Measurements from ENCODE around the gene RAB24.

Gene RAB24

DNA sequence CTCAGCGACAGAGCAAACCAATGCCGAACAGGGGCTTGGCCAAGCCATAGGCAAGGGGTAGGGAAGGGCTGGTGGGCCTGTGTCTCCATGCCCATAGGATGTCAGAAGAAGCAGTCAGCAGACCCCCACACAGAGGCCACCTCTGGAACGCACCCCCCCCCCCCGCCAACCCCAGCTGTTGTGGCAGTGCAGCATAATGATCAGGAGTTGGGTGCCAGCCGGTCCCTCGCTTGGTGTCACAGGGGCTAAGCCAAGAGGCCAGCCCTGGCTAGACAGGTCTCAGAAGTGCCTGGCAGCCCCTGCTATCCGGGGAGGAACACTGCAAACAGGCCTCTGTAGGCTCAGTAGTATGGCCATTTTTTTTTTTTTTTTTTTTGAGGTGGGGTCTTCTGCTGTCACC, 11.9 kb upstream of the RAB24 start:
- H3K4me3 ChIP-seq (replicated peaks in 1 of 2; ENCODE audit: low read depth in 2 of 2, low read length in 2 of 2), result no peak overlapping the region
- TF ChIP-seq, protein P1, sequence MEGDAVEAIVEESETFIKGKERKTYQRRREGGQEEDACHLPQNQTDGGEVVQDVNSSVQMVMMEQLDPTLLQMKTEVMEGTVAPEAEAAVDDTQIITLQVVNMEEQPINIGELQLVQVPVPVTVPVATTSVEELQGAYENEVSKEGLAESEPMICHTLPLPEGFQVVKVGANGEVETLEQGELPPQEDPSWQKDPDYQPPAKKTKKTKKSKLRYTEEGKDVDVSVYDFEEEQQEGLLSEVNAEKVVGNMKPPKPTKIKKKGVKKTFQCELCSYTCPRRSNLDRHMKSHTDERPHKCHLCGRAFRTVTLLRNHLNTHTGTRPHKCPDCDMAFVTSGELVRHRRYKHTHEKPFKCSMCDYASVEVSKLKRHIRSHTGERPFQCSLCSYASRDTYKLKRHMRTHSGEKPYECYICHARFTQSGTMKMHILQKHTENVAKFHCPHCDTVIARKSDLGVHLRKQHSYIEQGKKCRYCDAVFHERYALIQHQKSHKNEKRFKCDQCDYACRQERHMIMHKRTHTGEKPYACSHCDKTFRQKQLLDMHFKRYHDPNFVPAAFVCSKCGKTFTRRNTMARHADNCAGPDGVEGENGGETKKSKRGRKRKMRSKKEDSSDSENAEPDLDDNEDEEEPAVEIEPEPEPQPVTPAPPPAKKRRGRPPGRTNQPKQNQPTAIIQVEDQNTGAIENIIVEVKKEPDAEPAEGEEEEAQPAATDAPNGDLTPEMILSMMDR (IDR thresholded peaks at IDR 0.05; ENCODE audit: low read depth, low read length), result no peak
- no peak for DNase-seq (ENCODE audit: low read depth in 2 of 2)

DNA sequence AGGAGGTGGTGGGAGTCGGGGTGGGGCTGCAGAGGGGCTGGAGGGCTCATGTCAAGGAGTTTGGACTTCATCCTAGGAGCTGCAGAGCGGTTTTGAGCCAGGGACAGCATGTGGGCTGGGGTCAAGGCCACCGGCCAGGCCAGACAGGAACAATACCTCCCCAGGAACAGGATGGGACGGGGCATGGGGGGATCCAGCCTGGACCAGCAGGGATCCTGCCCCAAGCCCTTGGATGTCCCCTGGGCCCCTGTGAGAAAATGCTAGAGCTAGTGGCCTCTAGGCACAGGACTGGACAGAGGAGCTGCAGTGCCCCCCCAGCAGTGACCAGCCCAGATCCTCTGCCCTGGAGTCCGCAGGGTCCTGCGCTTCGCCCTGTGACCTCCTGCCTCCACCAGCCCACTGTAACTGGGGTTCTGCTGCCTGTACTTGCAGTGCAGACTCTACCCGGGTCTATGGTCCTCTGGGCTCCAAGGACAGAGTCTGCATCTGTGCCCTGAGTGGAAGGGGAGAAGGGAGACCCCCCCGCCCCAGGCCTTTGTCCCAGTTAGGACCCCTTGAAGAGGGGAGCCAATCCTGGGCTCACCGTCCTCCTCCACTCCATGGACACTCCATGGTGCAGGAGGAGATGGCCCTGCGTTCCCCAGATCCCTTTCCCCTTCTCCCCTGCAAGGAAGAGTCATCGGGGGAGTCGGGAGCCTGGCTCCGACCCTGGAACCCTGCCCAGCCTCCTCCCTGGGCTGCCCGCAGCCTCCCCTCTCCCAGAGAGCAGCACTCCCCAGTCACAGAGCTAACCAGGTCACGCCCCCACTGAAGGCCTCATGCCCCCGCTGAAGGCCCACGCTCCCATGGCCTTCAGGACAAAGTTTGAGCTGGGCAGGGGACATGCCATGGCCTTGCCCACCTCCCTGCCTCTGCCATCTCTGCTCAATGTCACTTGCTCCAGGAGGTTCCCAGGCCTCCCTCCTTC, 11.1 kb upstream of the RAB24 start:
- TF ChIP-seq, protein P1 (IDR thresholded peaks at IDR 0.05; ENCODE audit: low read depth, low read length), result no peak
- no peak for DNase-seq (ENCODE audit: low read depth in 2 of 2)
- no peak overlapping the region for H3K4me3 ChIP-seq (replicated peaks in 1 of 2; ENCODE audit: low read depth in 2 of 2, low read length in 2 of 2)

DNA sequence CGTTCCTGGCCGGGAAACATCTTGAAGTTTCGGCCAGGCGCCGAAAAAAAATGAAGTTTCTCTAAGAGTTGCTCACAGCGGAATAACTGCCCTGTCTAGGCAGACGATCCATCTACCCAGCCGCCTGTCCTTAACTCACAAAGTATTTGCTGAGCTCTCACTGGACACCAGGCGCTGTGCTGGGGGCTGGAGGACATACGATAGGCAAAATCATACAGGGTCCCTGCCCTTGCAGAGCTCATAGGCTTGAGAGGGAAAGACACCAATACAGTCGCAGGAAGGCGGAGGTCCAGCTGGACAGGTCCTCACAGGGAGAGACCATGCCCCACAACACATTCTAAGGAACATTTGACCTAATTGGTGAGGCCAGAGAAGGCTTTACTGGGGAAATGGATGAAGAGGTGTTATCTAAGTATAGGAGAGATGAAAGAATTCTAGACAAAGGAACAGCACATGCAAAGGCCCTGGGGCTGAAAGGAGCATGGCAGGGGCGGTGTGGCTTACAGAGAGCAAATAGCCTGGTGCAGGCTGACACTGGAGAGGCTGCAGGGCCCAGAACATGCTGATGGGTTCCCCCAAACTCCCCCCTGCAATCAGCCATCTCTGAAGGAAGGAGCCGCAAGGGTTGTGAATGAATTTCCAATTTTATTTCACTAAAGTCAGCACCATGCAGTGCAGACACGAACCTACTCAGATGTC, 10.2 kb upstream of the RAB24 start:
- TF ChIP-seq, protein P1 (IDR thresholded peaks at IDR 0.05; ENCODE audit: low read depth, low read length), result no peak
- no peak for DNase-seq (ENCODE audit: low read depth in 2 of 2)
- no peak overlapping the region for H3K4me3 ChIP-seq (replicated peaks in 1 of 2; ENCODE audit: low read depth in 2 of 2, low read length in 2 of 2)

DNA sequence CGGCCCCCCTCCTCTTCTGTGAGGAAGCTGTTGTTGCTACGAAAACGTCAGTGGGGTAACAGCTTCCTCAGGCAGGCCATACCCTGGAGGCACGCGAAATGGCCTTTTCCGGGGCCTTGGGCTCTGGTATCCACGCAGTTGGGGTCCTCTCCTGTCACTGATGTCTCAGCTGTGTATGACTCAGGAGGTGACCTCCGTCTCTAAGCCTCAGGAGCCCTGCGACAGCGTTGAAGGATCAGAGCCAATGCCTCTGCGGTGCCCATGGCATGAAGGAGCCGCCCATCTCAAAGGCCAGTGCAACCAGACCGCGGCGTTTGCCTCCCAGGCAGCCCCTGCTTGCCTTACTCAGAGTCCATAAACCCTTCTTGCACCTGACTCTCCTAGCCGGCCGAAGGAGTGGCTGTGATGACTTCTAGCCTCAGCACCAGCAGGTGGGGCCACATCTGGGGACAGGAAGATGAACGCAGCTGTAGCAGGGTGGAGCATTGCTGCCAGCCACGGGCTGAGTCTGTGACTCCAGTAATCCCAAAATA, 9.2 kb upstream of the RAB24 start:
- peak in 1 of 2 donors; percentile 26 for DNase-seq (ENCODE audit: low read depth in 2 of 2)
- peak overlapping the region in 1 of 2 donors; percentile 32 for H3K4me3 ChIP-seq (replicated peaks in 1 of 2; ENCODE audit: low read depth in 2 of 2, low read length in 2 of 2)

DNA sequence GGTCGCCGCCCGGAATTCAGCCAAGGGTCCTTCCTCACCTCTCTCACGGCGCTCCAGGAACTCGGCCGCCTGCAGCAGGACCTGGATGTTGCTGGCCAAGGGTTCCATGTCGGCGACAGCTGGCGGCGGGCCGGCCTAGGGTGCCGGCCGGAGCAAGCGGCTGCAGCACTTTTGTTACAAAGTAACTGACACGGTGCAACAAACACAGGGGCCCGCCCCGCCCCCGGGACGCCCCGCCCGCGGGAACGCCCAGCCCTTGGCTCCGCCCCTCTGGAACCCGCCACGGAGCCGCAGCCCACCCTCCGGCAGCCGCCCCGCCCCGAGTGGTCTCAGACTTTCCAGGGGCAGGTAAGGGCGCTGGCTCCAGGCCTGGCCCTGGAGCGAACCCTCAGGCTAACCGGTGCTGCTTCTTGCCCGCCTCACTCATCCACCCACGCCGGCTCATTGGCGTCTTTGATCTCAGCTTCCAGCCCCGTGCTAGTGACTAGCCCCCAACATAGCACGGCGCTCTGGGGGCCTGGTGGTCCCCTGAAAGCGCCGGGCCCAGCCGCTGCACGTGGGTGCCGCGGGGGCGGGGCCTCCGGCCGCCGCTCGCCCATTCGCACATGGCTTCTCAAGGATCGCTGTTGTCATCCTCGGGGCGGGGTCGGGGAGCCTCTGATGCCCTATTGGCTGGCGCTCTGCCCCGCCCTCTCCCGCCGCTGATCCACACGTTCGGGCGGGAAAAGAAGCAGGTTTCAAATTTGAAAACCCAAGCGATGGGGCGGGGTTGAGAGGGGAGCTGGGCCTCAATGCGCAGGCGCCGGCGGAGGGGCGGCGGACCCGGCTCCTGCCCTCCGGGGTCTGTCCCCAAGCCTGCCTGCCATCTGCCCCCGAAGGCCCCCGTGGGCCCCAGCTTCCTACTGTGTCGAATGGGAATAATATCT, 8.5 kb upstream of the RAB24 start, which contains the start of gene MXD3:
TSS of gene MXD3 (minus strand) at position 176 of the 926 bp plus-strand sequence. CDS start at position 108, 68 bp downstream.
- peak within 1 kb of the TSS; percentile 57 to 68 for H3K4me3 ChIP-seq (replicated peaks in 1 of 2; ENCODE audit: low read depth in 2 of 2, low read length in 2 of 2)
- DNase-seq (ENCODE audit: low read depth in 2 of 2), result peak; percentile 95
- TF ChIP-seq, protein P1 (IDR thresholded peaks at IDR 0.05; ENCODE audit: low read depth, low read length), result no peak

More for the DNA sequence above, 9.2 kb upstream of the RAB24 start:
- TF ChIP-seq, protein P1 (IDR thresholded peaks at IDR 0.05; ENCODE audit: low read depth, low read length), result no peak

DNA sequence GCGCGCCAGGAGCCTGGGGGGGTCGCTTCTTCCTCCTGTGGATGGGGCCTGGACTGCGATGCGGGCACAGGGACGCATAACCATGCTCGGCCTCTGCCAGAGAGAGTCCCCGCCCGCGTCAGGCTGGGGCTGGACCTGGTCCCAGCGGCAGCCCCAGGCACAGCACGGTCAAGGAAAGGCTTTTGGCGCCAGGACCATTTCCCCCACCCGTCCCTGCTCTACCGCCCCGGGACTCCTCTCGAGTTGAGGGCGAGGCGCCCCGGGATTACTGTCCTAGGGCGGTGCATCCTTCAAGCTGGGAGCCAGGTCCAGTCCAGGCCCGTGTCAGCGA, 7.8 kb upstream of the RAB24 start:
- H3K4me3 ChIP-seq (replicated peaks in 1 of 2; ENCODE audit: low read depth in 2 of 2, low read length in 2 of 2), result peak overlapping the region; percentile 57 to 68
- TF ChIP-seq, protein P1 (IDR thresholded peaks at IDR 0.05; ENCODE audit: low read depth, low read length), result no peak
- DNase-seq (ENCODE audit: low read depth in 2 of 2), result no peak
